H7 (cell line): Measurements from ENCODE around the gene AGAP1. TPM values are rescaled to one million over a fixed set of nuclear protein-coding genes. Genes with fewer than 3 reads are reported as not detected.

Source experiments
- DNase-seq: peaks from one replicate; pipeline ENCODE4 v3.0.0; 2012
- H3K27me3 ChIP-seq: 2 replicates; pipeline ENCODE4 v1.6.0; 2011; ENCODE audit warnings: mild to moderate bottlenecking, low read length; ENCODE audit not compliant: control insufficient read depth, insufficient read depth
- H3K36me3 ChIP-seq: replicated peaks from 2 replicates; pipeline ENCODE4 v1.5.1; 2011; ENCODE audit warnings: low read length; ENCODE audit not compliant: control insufficient read depth, insufficient read depth
- H3K4me3 ChIP-seq: 2 replicates; pipeline ENCODE4 v1.5.1; 2011; ENCODE audit warnings: low read depth, mild to moderate bottlenecking, control low read depth, low read length, moderate library complexity; ENCODE audit not compliant: insufficient read depth
- total RNA-seq: library from RNA; depleted of rRNA; stranded (reverse); fragments of >200 nt; shearing (Covaris generic); gene quantifications from 2 replicates; pipeline ENCODE4 v1.2.3, GENCODE V29; 2014

AGAP1 gene
- total RNA-seq, 1 experiment from 2014 or later, result 12.6 TPM

GRCh38 chr2:235552671-235553070 lies 58.8 kb downstream of the AGAP1 start:
- no peaks in the 10 kb centered on the region for H3K36me3 ChIP-seq
- no peak for DNase-seq
- no peaks in the 10 kb centered on the region for H3K27me3 ChIP-seq
- no peak overlapping the region for H3K4me3 ChIP-seq

- Histone ChIP-seq H3K27me3 (no peaks in the 10 kb centered on the region), H3K4me3 (no peak overlapping the region), H3K36me3 (no peaks in the 10 kb centered on the region)
- no peak for DNase-seq
Observed at GRCh38 chr2:235553291-235553690, 59.4 kb downstream of the AGAP1 start.

- H3K36me3 ChIP-seq, result no peaks in the 10 kb centered on the region
- no peak for DNase-seq
- no peaks in the 10 kb centered on the region for H3K27me3 ChIP-seq
- no peak overlapping the region for H3K4me3 ChIP-seq
Observed at GRCh38 chr2:235553696-235554100, 59.9 kb downstream of the AGAP1 start.

GRCh38 chr2:235554385-235554784 lies 60.5 kb downstream of the AGAP1 start:
- H3K27me3 ChIP-seq, result no peaks in the 10 kb centered on the region
- H3K4me3 ChIP-seq, result no peak overlapping the region
- no peaks in the 10 kb centered on the region for H3K36me3 ChIP-seq
- DNase-seq, result no peak

- H3K27me3 ChIP-seq, result no peaks in the 10 kb centered on the region
- H3K36me3 ChIP-seq, result no peaks in the 10 kb centered on the region
- no peak for DNase-seq
- H3K4me3 ChIP-seq, result no peak overlapping the region
Observed at GRCh38 chr2:235554936-235555335, 61.1 kb downstream of the AGAP1 start.

- H3K27me3 ChIP-seq, result no peaks in the 10 kb centered on the region
- no peak for DNase-seq
- no peak overlapping the region for H3K4me3 ChIP-seq
- H3K36me3 ChIP-seq, result no peaks in the 10 kb centered on the region
Observed at GRCh38 chr2:235555371-235555770, 61.5 kb downstream of the AGAP1 start.

- Histone ChIP-seq H3K27me3 (no peaks in the 10 kb centered on the region), H3K36me3 (no peaks in the 10 kb centered on the region), H3K4me3 (no peak overlapping the region)
- DNase-seq, result no peak
Observed at GRCh38 chr2:235556086-235556485, 62.2 kb downstream of the AGAP1 start.

GRCh38 chr2:235556901-235557300 lies 63.1 kb downstream of the AGAP1 start:
- DNase-seq, result no peak
- H3K36me3 ChIP-seq, result no peaks in the 10 kb centered on the region
- no peaks in the 10 kb centered on the region for H3K27me3 ChIP-seq
- no peak overlapping the region for H3K4me3 ChIP-seq

- DNase-seq, result no peak
- Histone ChIP-seq H3K27me3 (no peaks in the 10 kb centered on the region), H3K36me3 (no peaks in the 10 kb centered on the region), H3K4me3 (no peak overlapping the region)
Observed at GRCh38 chr2:235557903-235558302, 64.1 kb downstream of the AGAP1 start.

- Histone ChIP-seq H3K36me3 (no peaks in the 10 kb centered on the region), H3K4me3 (no peak overlapping the region), H3K27me3 (no peaks in the 10 kb centered on the region)
- no peak for DNase-seq
Observed at GRCh38 chr2:235558572-235558971, 64.7 kb downstream of the AGAP1 start.

GRCh38 chr2:235560345-235560744 lies 66.5 kb downstream of the AGAP1 start:
- DNase-seq, result no peak
- no peak overlapping the region for H3K4me3 ChIP-seq
- H3K36me3 ChIP-seq, result no peaks in the 10 kb centered on the region
- H3K27me3 ChIP-seq, result no peaks in the 10 kb centered on the region

- no peaks in the 10 kb centered on the region for H3K36me3 ChIP-seq
- H3K4me3 ChIP-seq, result no peak overlapping the region
- DNase-seq, result no peak
- no peaks in the 10 kb centered on the region for H3K27me3 ChIP-seq
Observed at GRCh38 chr2:235561450-235561849, 67.6 kb downstream of the AGAP1 start.

- Histone ChIP-seq H3K27me3 (no peaks in the 10 kb centered on the region), H3K36me3 (no peaks in the 10 kb centered on the region), H3K4me3 (no peak overlapping the region)
- DNase-seq, result no peak
Observed at GRCh38 chr2:235562065-235562747, 68.4 kb downstream of the AGAP1 start.

GRCh38 chr2:235563056-235563910 lies 69.4 kb downstream of the AGAP1 start:
- H3K4me3 ChIP-seq, result no peak overlapping the region
- no peaks in the 10 kb centered on the region for H3K27me3 ChIP-seq
- no peak for DNase-seq

GRCh38 chr2:235564066-235564465 lies 70.2 kb downstream of the AGAP1 start:
- Histone ChIP-seq H3K36me3 (peaks cover 2% of the 10 kb centered on the region), H3K4me3 (no peak overlapping the region), H3K27me3 (no peaks in the 10 kb centered on the region)
- no peak for DNase-seq

More at GRCh38 chr2:235563056-235563910, 69.4 kb downstream of the AGAP1 start:
- no peaks in the 10 kb centered on the region for H3K36me3 ChIP-seq
